ENCODE measurements around the gene ZNF296. TPM values are rescaled to one million over a fixed set of nuclear protein-coding genes. Genes with fewer than 3 reads are reported as not detected.
A peak's percentile ranks its signal among the peaks of the same experiment; 100 is the strongest.

ZNF296 gene
- total RNA-seq (under 1 TPM in 5 of 10 donors, not detected in 5; 0.15 to 0.29 (median 0.21) TPM), polyA plus RNA-seq (under 1 TPM; 0.22 to 0.95 TPM)
- long read RNA-seq, donor 1, result 0 reads
- long read RNA-seq, donor 2, result 0 reads
- long read RNA-seq, donor 3, partial matches to known transcripts, result 0 of 1 reads
- long read RNA-seq, donor 3, other reads (novel, unspliced or antisense), result 0 of 1 reads

- WGBS, 2 donors, result 2 to 3% methylated on average over 58 to 81 of the region's 81 CpGs
- Histone ChIP-seq H3K4me1 (peaks cover 13 to 51% (median 33%) of the 10 kb centered on the region in 9 donors), H3K27ac (peak within 1 kb of the TSS in 7 of 10 donors; percentile 2 to 88 (median 46)), H3K9me3 (no peaks in the 10 kb centered on the region), H3K36me3 (peaks cover 0 to 15% (median 0%) of the 10 kb centered on the region in 9 donors), H3K4me3 (peak within 1 kb of the TSS; percentile 20 to 71 (median 53)), H3K27me3 (no peaks in the 10 kb centered on the region)
- DNase-seq (peak; percentile 41 to 74), ATAC-seq (peak; percentile 44 to 74 (median 64))
- TF ChIP-seq CTCF (IDR thresholded peaks at IDR 0.05), result no peak
- intact Hi-C loops (cut with DNase I), result no loop called here
Measured at GRCh38 chr19:45076029-45076850, at the start of gene ZNF296. Gene ZNF296 (minus strand): TSS chr19:45076478. CDS start chr19:45076373, 105 bp downstream.

- 94 to 97% methylated on average over 9 of the region's 9 CpGs for WGBS, 2 donors
- no peaks in the 10 kb centered on the region for H3K9me3 ChIP-seq
- H3K36me3 ChIP-seq, result peaks cover 0 to 6% (median 0%) of the 10 kb centered on the region in 9 donors
- no peak for TF ChIP-seq CTCF (IDR thresholded peaks at IDR 0.05)
- no peak for ATAC-seq
- intact Hi-C loops (cut with DNase I), result no loop called here
- H3K4me1 ChIP-seq, result peaks cover 0 to 7% (median 0%) of the 10 kb centered on the region in 9 donors
- no peak overlapping the region for H3K27ac ChIP-seq
- H3K27me3 ChIP-seq, result no peaks in the 10 kb centered on the region
- DNase-seq, result no peak
- H3K4me3 ChIP-seq, result no peak overlapping the region
Measured at GRCh38 chr19:45125360-45125759, 49.1 kb upstream of the ZNF296 start.

GRCh38 chr19:45124021-45124420 lies 47.7 kb upstream of the ZNF296 start:
- H3K4me3 ChIP-seq, result no peak overlapping the region
- H3K27me3 ChIP-seq, result no peaks in the 10 kb centered on the region
- no peak for ATAC-seq
- peaks cover 0 to 12% (median 0%) of the 10 kb centered on the region in 9 donors for H3K4me1 ChIP-seq
- DNase-seq, result no peak
- no peaks in the 10 kb centered on the region for H3K9me3 ChIP-seq
- peaks cover 0 to 6% (median 0%) of the 10 kb centered on the region in 9 donors for H3K36me3 ChIP-seq
- intact Hi-C loops (cut with DNase I), result no loop called here
- WGBS, 2 donors, result 86 to 96% methylated on average over 6 of the region's 6 CpGs
- H3K27ac ChIP-seq, result no peak overlapping the region
- TF ChIP-seq CTCF (IDR thresholded peaks at IDR 0.05), result no peak

GRCh38 chr19:45123440-45123850 lies 47.2 kb upstream of the ZNF296 start:
- H3K9me3 ChIP-seq, result no peaks in the 10 kb centered on the region
- no peak overlapping the region for H3K4me3 ChIP-seq
- H3K4me1 ChIP-seq, result peaks cover 0 to 16% (median 5%) of the 10 kb centered on the region in 9 donors
- peaks cover 0 to under 1% (median 0%) of the 10 kb centered on the region in 9 donors for H3K36me3 ChIP-seq
- intact Hi-C loops (cut with DNase I), result no loop called here
- DNase-seq (no peak), ATAC-seq (no peak)
- TF ChIP-seq CTCF (IDR thresholded peaks at IDR 0.05), result no peak
- no peak overlapping the region for H3K27ac ChIP-seq
- H3K27me3 ChIP-seq, result no peaks in the 10 kb centered on the region
- 76 to 84% methylated on average over 9 of the region's 9 CpGs for WGBS, 2 donors

All from heart right ventricle (tissue), 16 donors.